Fibroblast of upper back skin (primary cell): ENCODE results near the gene FBXO28.

Experiments used
- DNase-seq: peaks from one replicate; pipeline ENCODE4 v3.0.0-alpha.2; 2013

FBXO28 gene

GRCh38 chr1:224159541-224159940 is 45.6 kb downstream of the FBXO28 start:
- no peak for DNase-seq

- no peak for DNase-seq
Measured at GRCh38 chr1:224160171-224160682, 46.3 kb downstream of the FBXO28 start.

GRCh38 chr1:224162768-224163167 is 48.9 kb downstream of the FBXO28 start:
- DNase-seq = no peak

GRCh38 chr1:224163311-224163710 is 49.4 kb downstream of the FBXO28 start:
- no peak for DNase-seq

DNA sequence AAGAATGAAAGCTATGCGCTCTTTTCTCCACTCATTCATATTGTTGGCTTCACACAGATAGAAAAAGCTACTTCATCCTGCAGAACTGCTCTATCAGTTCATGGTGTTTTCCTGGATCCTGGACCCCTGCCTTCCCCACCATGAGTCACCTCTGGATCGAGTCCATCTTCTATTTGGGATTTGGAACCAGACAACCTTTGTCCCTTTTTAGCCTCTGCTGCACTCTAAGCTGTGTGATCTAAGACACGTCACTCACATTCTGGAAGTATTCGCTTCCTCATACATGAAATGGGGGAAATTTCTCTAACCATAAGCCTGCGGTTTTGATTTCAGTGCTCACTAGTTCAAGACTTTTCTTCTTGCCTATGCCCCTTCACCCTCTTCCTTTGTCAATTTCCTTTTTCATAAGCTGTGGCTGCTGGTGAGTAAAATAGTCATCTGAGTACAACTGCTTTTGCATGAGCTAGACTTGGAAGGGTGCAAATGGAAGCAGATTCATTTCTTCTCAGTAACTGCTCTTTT is 55.0 kb downstream of the FBXO28 start:
- peak; percentile 95 for DNase-seq

- DNase-seq = peak; percentile 19
Measured at GRCh38 chr1:224169718-224170270, 55.9 kb downstream of the FBXO28 start.

DNA sequence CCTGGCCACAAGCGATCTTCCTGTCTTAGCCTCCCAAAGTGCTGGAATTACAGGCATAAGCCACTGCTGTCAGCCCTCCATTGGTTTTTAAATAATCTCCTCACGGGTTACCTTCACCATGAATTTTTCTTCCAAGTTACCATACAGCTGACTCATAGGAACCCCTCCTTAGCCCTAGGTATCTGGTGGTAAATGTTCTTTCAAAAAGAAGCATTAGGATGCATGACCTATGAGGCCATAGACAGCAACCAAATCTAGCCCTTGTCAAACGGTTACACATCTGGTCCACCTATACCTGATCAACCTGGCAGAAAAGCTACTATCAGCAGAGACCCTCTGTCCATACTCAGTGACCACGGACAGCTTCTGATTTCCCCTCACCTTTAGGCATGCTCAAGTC is 56.4 kb downstream of the FBXO28 start:
- DNase-seq = no peak

GRCh38 chr1:224170748-224171478 is 57.0 kb downstream of the FBXO28 start:
- DNase-seq = peak; percentile 7

DNA sequence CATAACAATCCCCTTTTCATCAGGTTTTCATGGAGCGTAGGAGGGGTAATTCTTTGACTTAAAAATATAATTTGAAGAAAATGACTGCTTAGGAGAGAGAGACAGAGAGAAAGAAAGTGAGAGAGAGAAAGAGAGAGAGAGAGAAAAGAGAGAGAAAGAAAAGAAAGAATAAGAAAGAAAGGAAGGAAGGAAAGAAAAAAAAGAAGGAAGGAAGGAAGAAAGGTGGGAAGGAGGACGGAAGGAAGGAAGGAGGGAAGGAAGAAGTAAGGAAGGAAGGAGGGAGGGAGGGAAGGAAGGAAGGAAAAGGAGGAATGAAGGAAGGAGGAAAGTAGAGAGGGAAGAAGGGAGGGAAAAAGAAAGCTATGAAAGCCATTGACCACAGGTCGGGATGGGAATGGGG is 58.3 kb downstream of the FBXO28 start:
- DNase-seq = no peak

GRCh38 chr1:224173523-224173922 is 59.6 kb downstream of the FBXO28 start:
- DNase-seq = no peak

- DNase-seq = peak; percentile 35
Measured at GRCh38 chr1:224175617-224176016, 61.7 kb downstream of the FBXO28 start.

DNA sequence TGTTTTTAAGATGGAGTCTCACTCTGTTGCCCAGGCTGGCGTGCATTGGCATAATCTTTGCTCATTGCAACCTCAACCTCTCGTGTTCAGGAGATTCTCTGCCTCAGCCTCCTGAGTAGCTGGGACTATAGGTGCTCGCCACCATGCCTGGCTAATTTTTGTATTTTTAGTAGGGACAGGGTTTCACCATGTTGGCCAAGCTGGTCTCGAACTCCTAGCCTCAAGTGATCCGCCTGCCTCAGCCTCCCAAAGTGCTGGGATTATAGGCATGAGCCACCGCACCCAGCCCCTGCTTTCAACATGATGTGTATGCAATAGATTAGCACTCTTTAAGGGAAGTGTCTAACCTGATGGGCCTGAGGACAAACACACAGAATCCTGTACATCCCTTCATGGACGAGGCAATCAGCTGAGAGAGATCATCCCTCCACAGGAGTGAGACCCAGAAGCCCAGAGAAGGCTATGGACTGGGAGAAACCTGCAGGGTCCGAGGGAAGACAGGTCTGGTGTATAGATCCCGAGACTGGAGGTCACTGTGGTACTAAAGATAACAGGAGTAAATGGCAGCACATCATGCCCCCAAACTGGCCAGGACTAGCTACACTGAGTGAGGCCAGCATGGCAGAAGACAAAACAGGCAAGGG is 63.6 kb downstream of the FBXO28 start:
- no peak for DNase-seq

DNA sequence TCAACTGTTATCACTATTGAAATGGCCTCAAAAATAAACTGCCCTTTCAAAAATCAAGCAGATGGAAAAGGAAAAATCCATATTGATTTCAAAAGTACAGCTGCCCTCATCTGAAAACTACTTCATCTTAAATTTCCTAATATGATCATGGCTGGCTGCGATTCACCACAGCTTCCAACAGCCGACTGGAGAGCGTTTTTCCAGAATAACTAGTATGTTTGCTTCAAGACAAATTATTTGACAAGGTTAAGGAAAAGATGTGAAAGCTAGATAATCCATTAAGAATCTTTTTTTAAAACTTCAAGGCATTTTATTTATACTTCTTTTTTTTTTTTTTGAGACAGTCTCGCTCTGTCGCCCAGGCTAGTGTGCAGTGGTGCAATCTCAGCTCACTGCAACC is 65.0 kb downstream of the FBXO28 start:
- DNase-seq = no peak

DNA sequence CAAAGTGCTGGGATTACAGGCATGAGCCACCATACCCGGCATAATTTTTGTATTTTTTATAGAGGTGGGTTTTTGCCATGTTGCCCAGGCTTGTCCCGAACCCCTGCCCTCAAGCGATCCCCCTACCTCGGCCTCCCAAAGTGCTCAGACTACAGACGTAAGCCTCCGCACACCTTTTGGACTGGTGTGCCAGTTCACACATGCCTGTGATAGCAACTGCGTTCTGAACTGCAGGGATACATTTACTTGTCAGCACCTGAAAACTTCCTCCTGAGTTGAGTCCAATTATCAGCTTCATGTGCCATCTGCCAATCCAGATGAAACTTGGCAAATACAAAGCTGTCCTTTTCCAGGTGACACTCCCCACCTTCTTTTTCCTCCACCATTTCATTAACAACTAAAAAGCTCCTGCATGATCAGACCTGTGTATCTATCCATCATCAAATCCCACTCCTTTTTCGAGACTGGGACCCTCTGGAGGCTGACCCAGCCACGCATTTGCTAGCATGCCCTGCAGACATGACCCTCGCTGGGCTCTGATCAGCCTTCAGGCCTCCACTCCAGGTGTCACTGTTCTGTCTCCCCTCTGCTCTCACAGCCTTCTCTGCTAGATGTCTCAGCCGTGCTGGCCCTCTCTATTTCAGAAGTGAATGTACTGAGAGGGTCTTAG is 67.0 kb downstream of the FBXO28 start:
- no peak for DNase-seq

GRCh38 chr1:224181453-224181810 is 67.5 kb downstream of the FBXO28 start:
- no peak for DNase-seq

GRCh38 chr1:224182057-224182865 is 68.3 kb downstream of the FBXO28 start:
- DNase-seq = no peak

- DNase-seq = peak; percentile 83
Measured at GRCh38 chr1:224182866-224183590, 69.1 kb downstream of the FBXO28 start, which contains the start of gene DEGS1. TSS of gene DEGS1 (plus strand) at chr1:224183240. CDS start at chr1:224183337, 97 bp downstream.

GRCh38 chr1:224183591-224184312 is 69.8 kb downstream of the FBXO28 start:
- peak; percentile 65 for DNase-seq

- no peak for DNase-seq
Measured at GRCh38 chr1:224185208-224185607, 71.3 kb downstream of the FBXO28 start.

GRCh38 chr1:224188286-224188685 is 74.4 kb downstream of the FBXO28 start:
- no peak for DNase-seq

DNA sequence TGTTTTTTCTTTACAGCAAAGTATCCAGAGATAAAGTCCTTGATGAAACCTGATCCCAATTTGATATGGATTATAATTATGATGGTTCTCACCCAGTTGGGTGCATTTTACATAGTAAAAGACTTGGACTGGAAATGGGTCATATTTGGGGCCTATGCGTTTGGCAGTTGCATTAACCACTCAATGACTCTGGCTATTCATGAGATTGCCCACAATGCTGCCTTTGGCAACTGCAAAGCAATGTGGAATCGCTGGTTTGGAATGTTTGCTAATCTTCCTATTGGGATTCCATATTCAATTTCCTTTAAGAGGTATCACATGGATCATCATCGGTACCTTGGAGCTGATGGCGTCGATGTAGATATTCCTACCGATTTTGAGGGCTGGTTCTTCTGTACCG is 75.7 kb downstream of the FBXO28 start:
- peak; percentile 38 for DNase-seq
